ENCODE data around the gene GPR139.

DNA sequence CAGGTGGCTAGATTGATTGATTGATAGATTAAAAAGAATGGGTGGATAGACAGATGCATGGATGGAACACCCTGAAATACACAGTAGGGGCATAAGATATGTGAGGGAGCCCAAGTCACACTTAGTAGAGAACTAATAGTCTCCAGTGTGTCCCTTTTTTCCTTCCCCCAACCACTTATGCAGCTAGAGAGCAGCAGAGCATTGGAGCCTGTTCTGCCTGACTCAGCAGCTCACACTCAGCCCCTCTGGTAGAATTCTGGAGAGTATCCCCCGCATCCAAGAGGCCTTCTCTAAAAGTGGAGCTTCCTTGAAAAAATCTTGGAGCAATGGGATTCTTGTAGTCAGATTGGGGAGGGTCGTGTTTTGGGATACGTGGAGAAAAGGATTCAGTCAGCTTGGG lies 20.5 kb upstream of the GPR139 start:
- TF ChIP-seq CTCF (conservative IDR thresholded peaks at IDR 0.05; ENCODE audit: low read depth, low read length) = no peak
- no peak for TF ChIP-seq EZH2 (IDR thresholded peaks at IDR 0.05; ENCODE audit: borderline replicate concordance, low read depth, low read length, poor library complexity, severe bottlenecking)
